Osteocyte (in vitro differentiated cells): Measurements from ENCODE around the gene PALM. TPM values are rescaled to one million over a fixed set of nuclear protein-coding genes. Genes with fewer than 3 reads are reported as not detected.
A peak's percentile ranks its signal among the peaks of the same experiment; 100 is the strongest.

Source experiments
- DNase-seq: peaks from one replicate; pipeline ENCODE4 v3.0.0; 2021; ENCODE audit warnings: mixed read lengths; ENCODE audit not compliant: unreplicated experiment; ENCODE audit errors: extremely low spot score
- H3K27ac Mint-ChIP-seq: one replicate; pipeline ENCODE4 v1.8.0; 2021; ENCODE audit warnings: mild to moderate bottlenecking, mixed read lengths; ENCODE audit not compliant: unreplicated experiment
- H3K27me3 Mint-ChIP-seq: one replicate; pipeline ENCODE4 v1.8.0; 2021; ENCODE audit warnings: mixed read lengths; ENCODE audit not compliant: unreplicated experiment
- H3K36me3 Mint-ChIP-seq: one replicate; pipeline ENCODE4 v1.8.0; 2021; ENCODE audit warnings: mixed read lengths; ENCODE audit not compliant: unreplicated experiment
- H3K4me1 Mint-ChIP-seq: one replicate; pipeline ENCODE4 v1.8.0; 2021; ENCODE audit warnings: mixed read lengths; ENCODE audit not compliant: unreplicated experiment
- H3K4me3 Mint-ChIP-seq: one replicate; pipeline ENCODE4 v1.8.0; 2021; ENCODE audit warnings: mild to moderate bottlenecking, moderate library complexity, mixed read lengths; ENCODE audit not compliant: unreplicated experiment
- H3K9me3 Mint-ChIP-seq: one replicate; pipeline ENCODE4 v1.8.0; 2021; ENCODE audit warnings: mixed read lengths; ENCODE audit not compliant: unreplicated experiment
- CTCF ChIP-seq: fragments of 200-600 bp; sonication (generic); IDR thresholded peaks from 2 replicates; pipeline ENCODE4 v1.5.0; 2021; ENCODE audit warnings: antibody characterized with exemption, mild to moderate bottlenecking, moderate library complexity
- total RNA-seq: library from RNA; stranded (reverse); gene quantifications from 2 replicates; pipeline ENCODE4 v1.2.1, GENCODE V29; 2021

PALM gene
- total RNA-seq, 1 donor from 2014 or later: 236 TPM

GRCh38 chr19:746208-746819 is 37.6 kb downstream of the PALM start:
- DNase-seq: no peak
- Mint-ChIP-seq H3K27me3 (no peaks in the 10 kb centered on the region), H3K4me1 (peaks cover 5% of the 10 kb centered on the region), H3K27ac (no peak overlapping the region), H3K36me3 (peaks cover 20% of the 10 kb centered on the region), H3K4me3 (no peak overlapping the region), H3K9me3 (no peaks in the 10 kb centered on the region)
- no peak for TF ChIP-seq CTCF

GRCh38 chr19:746956-747355 is 38.2 kb downstream of the PALM start:
- H3K4me1 Mint-ChIP-seq: peaks cover 11% of the 10 kb centered on the region
- no peak overlapping the region for H3K4me3 Mint-ChIP-seq
- H3K27ac Mint-ChIP-seq: no peak overlapping the region
- peaks cover 19% of the 10 kb centered on the region for H3K36me3 Mint-ChIP-seq
- H3K27me3 Mint-ChIP-seq: no peaks in the 10 kb centered on the region
- no peak for TF ChIP-seq CTCF
- no peaks in the 10 kb centered on the region for H3K9me3 Mint-ChIP-seq
- no peak for DNase-seq

- no peak for TF ChIP-seq CTCF
- DNase-seq: no peak
- Mint-ChIP-seq H3K4me1 (peaks cover 15% of the 10 kb centered on the region), H3K27me3 (no peaks in the 10 kb centered on the region), H3K27ac (no peak overlapping the region), H3K9me3 (no peaks in the 10 kb centered on the region), H3K4me3 (no peak overlapping the region), H3K36me3 (peaks cover 16% of the 10 kb centered on the region)
Observed at GRCh38 chr19:747432-748273, 38.9 kb downstream of the PALM start.

GRCh38 chr19:748274-748598 is 39.5 kb downstream of the PALM start:
- no peak overlapping the region for H3K4me3 Mint-ChIP-seq
- no peak overlapping the region for H3K27ac Mint-ChIP-seq
- peaks cover 21% of the 10 kb centered on the region for H3K4me1 Mint-ChIP-seq
- H3K27me3 Mint-ChIP-seq: no peaks in the 10 kb centered on the region
- H3K36me3 Mint-ChIP-seq: peaks cover 14% of the 10 kb centered on the region
- no peak for DNase-seq
- no peak for TF ChIP-seq CTCF
- H3K9me3 Mint-ChIP-seq: no peaks in the 10 kb centered on the region

GRCh38 chr19:749811-750210 is 41.1 kb downstream of the PALM start:
- no peak for DNase-seq
- peaks cover 6% of the 10 kb centered on the region for H3K36me3 Mint-ChIP-seq
- H3K27ac Mint-ChIP-seq: peak overlapping the region; percentile 7
- no peaks in the 10 kb centered on the region for H3K9me3 Mint-ChIP-seq
- TF ChIP-seq CTCF: no peak
- no peak overlapping the region for H3K4me3 Mint-ChIP-seq
- H3K4me1 Mint-ChIP-seq: peaks cover 33% of the 10 kb centered on the region
- H3K27me3 Mint-ChIP-seq: no peaks in the 10 kb centered on the region
